GM12873 (cell line): ENCODE measurements around the gene SCYGR1.

Experiments used
- CTCF ChIP-seq: IDR thresholded peaks from 2 replicates; pipeline ENCODE4 v1.5.1; 2012; ENCODE audit warnings: low read depth, mild to moderate bottlenecking, moderate library complexity, low read length, control low read depth; ENCODE audit not compliant: insufficient read depth; ENCODE audit errors: missing control alignments

Gene SCYGR1

GRCh38 chr2:227389231-227389630 is 1.5 kb upstream of the SCYGR1 start:
- TF ChIP-seq CTCF = no peak

DNA sequence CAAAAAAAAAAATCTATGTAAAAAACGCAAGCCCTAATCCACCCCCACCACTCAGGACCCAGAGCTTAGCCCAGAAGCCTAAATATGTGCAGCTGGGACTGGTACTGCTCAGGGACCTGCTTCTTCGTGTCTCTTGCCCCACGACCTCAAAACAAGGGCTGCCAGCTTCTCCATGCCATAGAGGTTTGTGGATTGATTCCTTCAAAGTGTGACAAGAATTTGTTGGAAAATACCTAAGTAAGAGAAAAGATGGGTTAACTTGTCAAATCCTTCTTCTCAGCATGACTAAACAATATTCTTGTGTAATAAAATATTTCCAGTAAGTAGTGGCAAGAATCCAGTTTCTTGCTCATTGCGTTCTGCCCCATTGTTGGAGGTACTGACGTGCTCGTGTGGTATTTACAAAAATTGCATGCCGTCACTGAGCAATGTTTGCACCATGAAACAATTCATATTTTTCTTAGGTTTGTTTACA is 825 bp upstream of the SCYGR1 start:
- no peak for TF ChIP-seq CTCF

DNA sequence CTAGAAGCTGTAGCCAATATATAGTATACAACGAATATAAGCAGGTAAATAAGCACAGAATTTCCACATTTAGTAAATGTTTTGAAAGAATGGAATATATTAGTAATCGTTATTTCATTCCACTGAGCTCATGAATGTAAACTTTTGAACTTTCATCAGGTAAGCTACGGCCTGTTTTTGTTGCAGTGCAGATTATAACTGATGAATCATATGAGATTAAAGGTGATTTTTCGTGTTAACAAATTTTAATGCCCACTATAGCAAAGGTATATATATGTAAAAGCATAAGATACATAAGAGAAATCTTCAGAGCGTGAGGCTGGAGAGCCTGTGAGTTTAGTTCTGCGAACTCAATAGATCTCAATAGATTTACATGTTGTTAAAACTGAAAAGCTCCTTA is 1.1 kb downstream of the SCYGR1 start:
- no peak for TF ChIP-seq CTCF

GRCh38 chr2:227383686-227384085 is 4.1 kb downstream of the SCYGR1 start:
- TF ChIP-seq CTCF = no peak

GRCh38 chr2:227379095-227379494 is 8.7 kb downstream of the SCYGR1 start, which contains the start of gene TM4SF20:
Gene TM4SF20, minus strand, starts transcription at chr2:227379306. Its CDS starts 38 bp downstream, at chr2:227379268.
- TF ChIP-seq CTCF = no peak

- no peak for TF ChIP-seq CTCF
These were observed 9.4 kb downstream of the SCYGR1 start for GRCh38 chr2:227378371-227378782.

- TF ChIP-seq CTCF = peak; percentile 26
These were observed 10.0 kb downstream of the SCYGR1 start for GRCh38 chr2:227377467-227378351.
